ENCODE measurements around the gene GARS1. TPM values are rescaled to one million over a fixed set of nuclear protein-coding genes. Genes with fewer than 3 reads are reported as not detected.
A peak's percentile ranks its signal among the peaks of the same experiment; 100 is the strongest.

Gene GARS1
- total and polyA plus RNA-seq, 9 of the 15 experiments (the other 6 are each of a cell fraction or from before 2014, with no cell fraction given) = 142 to 769 (median 272) TPM

- intact Hi-C loops (cut with micrococcal nuclease) = no loop called here
Observed at GRCh38 chr7:30617359-30617758, 22.7 kb downstream of the GARS1 start.

More at GRCh38 chr7:30617359-30617758, 22.7 kb downstream of the GARS1 start:
- ATAC-seq = peak; percentile 11; the same call in 1 of the 3 replicates
- no peak overlapping the region for H3K9ac ChIP-seq (ENCODE audit: insufficient read depth in 1 of 2, low read depth in 2 of 2, low read length in 2 of 2)
- H3K9me3 ChIP-seq (replicated peaks; ENCODE audit: control insufficient read depth, insufficient read depth, low read depth, low read length) = no peaks in the 10 kb centered on the region
- ChIA-PET POLR2A (interaction anchor here (0.7 to 2.0 kb wide), 7 partner anchors 9 to 373 kb away, joined by 3 to 10 read pairs (median 4); no protein-coding TSS in a partner anchor), CTCF (ENCODE audit: low intra/inter-chr PET ratio) (no interaction called here)
- no peak for TF ChIP-seq GABPB2 (CRISPR knock-in tag; conservative IDR thresholded peaks at IDR 0.05)
- no peak for TF ChIP-seq SMAD1 (IDR thresholded peaks at IDR 0.05; ENCODE audit: low read depth, low read length, partially characterized antibody)
- no peak for TF ChIP-seq ATF6 (CRISPR knock-in tag; IDR thresholded peaks at IDR 0.05)
- TF ChIP-seq SNAPC5 (CRISPR knock-in tag; IDR thresholded peaks at IDR 0.05) = no peak
- TF ChIP-seq NCOA1 (IDR thresholded peaks at IDR 0.05; ENCODE audit: low read depth) = no peak
- no peak for TF ChIP-seq ZNF277 (CRISPR knock-in tag; IDR thresholded peaks at IDR 0.05; ENCODE audit: borderline replicate concordance)
- TF ChIP-seq STAT5B (CRISPR knock-in tag; IDR thresholded peaks at IDR 0.05) = no peak
- no peak for TF ChIP-seq ZKSCAN8 (CRISPR knock-in tag; IDR thresholded peaks at IDR 0.05)
- no peak for TF ChIP-seq ZNF449 (CRISPR knock-in tag; IDR thresholded peaks at IDR 0.05)
- TF ChIP-seq GABPA (tag; conservative IDR thresholded peaks at IDR 0.05; ENCODE audit: low read depth) = no peak
- no peak for TF ChIP-seq ZNF316 (IDR thresholded peaks at IDR 0.05)
- peaks cover 94% of the 10 kb centered on the region for H3K36me3 ChIP-seq (ENCODE audit: control insufficient read depth, insufficient read depth, low read length)
- H3K4me2 ChIP-seq (ENCODE audit: insufficient read depth, low read length) = no peak overlapping the region
- H3K27ac ChIP-seq (ENCODE audit: extremely low read depth, low read depth, low read length) = no peak overlapping the region
- H3K4me1 ChIP-seq (replicated peaks in 1 of 2; ENCODE audit: control insufficient read depth in 2 of 2, insufficient read depth in 2 of 2, low read length in 2 of 2) = no peaks in the 10 kb centered on the region
- H4K20me1 ChIP-seq (replicated peaks; ENCODE audit: control insufficient read depth, insufficient read depth, low read length) = peaks cover 4% of the 10 kb centered on the region; the same call in 1 of the 2 replicates
- WGBS (ENCODE audit: insufficient coverage, low coverage, missing lambda C conversion rate) = 96% methylated on average over 2 of the region's 2 CpGs
- H3K27me3 ChIP-seq (ENCODE audit: control insufficient read depth in 2 of 2, insufficient read depth in 2 of 2, low read length in 2 of 2) = no peaks in the 10 kb centered on the region
- H2AFZ ChIP-seq (ENCODE audit: low read depth, low read length) = no peak overlapping the region
- peaks cover 45% of the 10 kb centered on the region for H3K79me2 ChIP-seq (ENCODE audit: control insufficient read depth, insufficient read depth, low read length)
- no peak overlapping the region for H3K4me3 ChIP-seq
- no peak for DNase-seq (ENCODE audit: extremely low read depth in 1 of 4, low spot score in 3 of 4)
- in situ Hi-C loops (cut with MboI) = no loop called here
- no TSS peak for BruUV-seq (replicated peaks)
- H3K9me1 ChIP-seq (ENCODE audit: control insufficient read depth, insufficient read depth, low read length) = no peaks in the 10 kb centered on the region
- no peak for FAIRE-seq
